K562 (cell line): Measurements from ENCODE around the gene MPI. TPM values are rescaled to one million over a fixed set of nuclear protein-coding genes. Genes with fewer than 3 reads are reported as not detected.

ENCODE experiments used
- ATAC-seq: fragments of 200-7000 bp; cut with Tn5 transposase; 3 replicates; pipeline ENCODE4 v1.9.1; 2020; ENCODE audit warnings: moderate library complexity
- BruUV-seq: library from RNA; stranded (reverse); fragments of 400-500 nt; replicated peaks from 2 replicates; lab custom pipeline; 2021; lab: Mats Ljungman, UMichigan
- CTCF ChIA-PET: fragments of 300-600 bp; formaldehyde crosslinking; extraction: SDS; loops from one replicate; lab custom pipeline; 2021; ENCODE audit warnings: low intra/inter-chr PET ratio; lab: Yijun Ruan, JAX
- POLR2A ChIA-PET: fragments of 300-600, 350-650 bp; sonication (Branson Sonifier 250); formaldehyde crosslinking; extraction: SDS; loops from one replicate; lab custom pipeline; 2021; ENCODE audit warnings: antibody characterized with exemption, inconsistent platforms; lab: Yijun Ruan, JAX
- DNase-seq, 4 experiments: peaks; one replicate each; pipeline versions ENCODE4 v3.0.0 to v3.0.0-alpha.2; 2011 to 2018; ENCODE audit warnings: low spot score in 3 of 4, mixed read lengths in 3 of 4; ENCODE audit errors: extremely low read depth in 1 of 4
- FAIRE-seq: peaks from 2 replicates; lab custom pipeline; 2011; peaks lifted over from hg19 to GRCh38; lab: Jason Lieb, UNC
- H2AFZ ChIP-seq: 2 replicates; pipeline ENCODE4 v1.6.0; 2011; ENCODE audit warnings: low read depth, low read length, control low read depth, inconsistent platforms
- H3K27ac ChIP-seq: fragments of 200-600 bp; 3 replicates; pipeline ENCODE4 v1.8.0; 2011; ENCODE audit warnings: low read depth, mild to moderate bottlenecking, control low read depth, inconsistent platforms, low read length, moderate library complexity, mixed read lengths; ENCODE audit errors: extremely low read depth
- H3K27me3 ChIP-seq, 2 experiments: fragments of 300-600 bp in 1 of 2; 2 replicates in 1 of 2; 3 replicates in 1 of 2; pipeline versions ENCODE4 v1.6.0 to v1.8.0; 2011; ENCODE audit warnings: inconsistent platforms in 2 of 2, low read length in 2 of 2, mild to moderate bottlenecking in 1 of 2, mixed read lengths in 1 of 2, moderate library complexity in 1 of 2; ENCODE audit not compliant: control insufficient read depth in 2 of 2, insufficient read depth in 2 of 2
- H3K36me3 ChIP-seq: fragments of 300-600 bp; 3 replicates; pipeline ENCODE4 v1.8.0; 2011; ENCODE audit warnings: mild to moderate bottlenecking, low read length, inconsistent platforms; ENCODE audit not compliant: control insufficient read depth, insufficient read depth
- H3K4me1 ChIP-seq, 2 experiments: fragments of 200-600 bp in 1 of 2; replicated peaks in 1 of 2; 2 replicates in 1 of 2; 3 replicates in 1 of 2; pipeline versions ENCODE4 v1.5.1 to v1.8.0; 2011; ENCODE audit warnings: inconsistent platforms in 2 of 2, low read length in 2 of 2, mild to moderate bottlenecking in 1 of 2, mixed read lengths in 1 of 2, moderate library complexity in 1 of 2; ENCODE audit not compliant: control insufficient read depth in 2 of 2, insufficient read depth in 2 of 2
- H3K4me2 ChIP-seq: 2 replicates; pipeline ENCODE4 v1.6.1; 2011; ENCODE audit warnings: low read length, control low read depth, inconsistent platforms, mixed read lengths; ENCODE audit not compliant: insufficient read depth
- H3K4me3 ChIP-seq: fragments of 200-600 bp; sonication (generic), shearing (Covaris generic); 2 replicates; pipeline ENCODE4 v1.5.1; 2016; ENCODE audit warnings: control low read depth, inconsistent platforms
- H3K79me2 ChIP-seq: fragments of 200-600 bp; 3 replicates; pipeline ENCODE4 v1.8.0; 2011; ENCODE audit warnings: low read length, inconsistent platforms; ENCODE audit not compliant: control insufficient read depth, insufficient read depth
- H3K9ac ChIP-seq, 2 experiments: 2 replicates each; pipeline versions ENCODE4 v1.6.0 to v1.6.1; 2011; ENCODE audit warnings: low read depth in 2 of 2, low read length in 2 of 2, control low read depth in 1 of 2, inconsistent platforms in 1 of 2, mild to moderate bottlenecking in 1 of 2, mixed read lengths in 1 of 2; ENCODE audit not compliant: insufficient read depth in 1 of 2
- H3K9me1 ChIP-seq: one replicate; pipeline ENCODE4 v1.6.0; 2011; ENCODE audit warnings: inconsistent platforms, mild to moderate bottlenecking, low read length, moderate library complexity; ENCODE audit not compliant: control insufficient read depth, insufficient read depth
- H3K9me3 ChIP-seq: replicated peaks from 2 replicates; pipeline ENCODE4 v1.5.1; 2011; ENCODE audit warnings: low read depth, low read length, inconsistent platforms; ENCODE audit not compliant: control insufficient read depth, insufficient read depth
- H4K20me1 ChIP-seq: replicated peaks from 2 replicates; pipeline ENCODE4 v1.6.1; 2011; ENCODE audit warnings: low read length, inconsistent platforms, mixed read lengths; ENCODE audit not compliant: control insufficient read depth, insufficient read depth
- CTBP1 ChIP-seq: fragments of 450-650 bp; IDR thresholded peaks from 2 replicates; pipeline ENCODE4 v1.6.1; 2016; ENCODE audit warnings: borderline replicate concordance
- ZBTB17 ChIP-seq: fragments of 450-650 bp; formaldehyde crosslinking; IDR thresholded peaks from 2 replicates; pipeline ENCODE4 v1.4.0; 2020; ENCODE audit warnings: mild to moderate bottlenecking
- WGBS: fragments of 100-300 bp; shearing (Covaris generic); methylation state at CpG from one replicate; pipeline ENCODE4 v1.1.6; 2016; ENCODE audit warnings: low coverage, mixed read lengths; ENCODE audit not compliant: insufficient coverage; ENCODE audit errors: missing lambda C conversion rate; 5-methylcytosine and 5-hydroxymethylcytosine counted together
- in situ Hi-C: fragments of 300-500 bp; cut with MboI; formaldehyde crosslinking; loops from 4 replicates; pipeline ENCODE4 v1.15.0; 2018; ENCODE audit warnings: inconsistent platforms, mixed read lengths
- intact Hi-C: fragments of 100-400 bp; cut with micrococcal nuclease; formaldehyde crosslinking; loops from 2 replicates; pipeline ENCODE4 v1.14.2; 2022
- polyA plus RNA-seq, 8 experiments: library from polyadenylated mRNA; depleted of rRNA in 4 of 8; stranded (reverse) in 5 of 8; unstranded in 3 of 8; fragments of >200 nt; fragmentation: Nextera tagmentation in 2 of 8; fragmentation: Illumina TruSeq in 1 of 8; extraction: Ambion mirVana in 2 of 8; extraction: Trizol in 1 of 8; gene quantifications; 2 replicates each; pipeline versions ENCODE4 v1.2.1 to v1.2.3, GENCODE V29; 2011 to 2014; ENCODE audit warnings: inconsistent platforms in 1 of 8, missing spikeins in 1 of 8
- total RNA-seq, 7 experiments: library from RNA; depleted of rRNA in 6 of 7; stranded (reverse); fragments of >200 nt in 6 of 7; fragmentation: Illumina TruSeq in 2 of 7; extraction: Trizol in 2 of 7; gene quantifications; 2 replicates each; pipeline versions ENCODE4 v1.2.1 to v1.2.3, GENCODE V29; 2011 to 2021; ENCODE audit warnings: low replicate concordance in 1 of 7
- TF ChIP-seq, protein P1 (sequence below), 3 experiments: fragments of 200-800 bp in 1 of 3; sonication (Bioruptor generic) in 1 of 3; sonication (generic) in 1 of 3; formaldehyde crosslinking in 1 of 3; IDR thresholded peaks; 2 replicates each; pipeline versions ENCODE4 v1.6.1 to v1.8.0; 2016 to 2022; ENCODE audit warnings: mild to moderate bottlenecking in 2 of 3, missing compliant biosample characterization in 2 of 3, missing genetic modification characterization in 2 of 3, missing genetic modification reagents in 1 of 3

MPI gene
- total and polyA plus RNA-seq, 9 of the 15 experiments (the other 6 are each of a cell fraction or from before 2014, with no cell fraction given): 30.7 to 105 (median 40.5) TPM

DNA sequence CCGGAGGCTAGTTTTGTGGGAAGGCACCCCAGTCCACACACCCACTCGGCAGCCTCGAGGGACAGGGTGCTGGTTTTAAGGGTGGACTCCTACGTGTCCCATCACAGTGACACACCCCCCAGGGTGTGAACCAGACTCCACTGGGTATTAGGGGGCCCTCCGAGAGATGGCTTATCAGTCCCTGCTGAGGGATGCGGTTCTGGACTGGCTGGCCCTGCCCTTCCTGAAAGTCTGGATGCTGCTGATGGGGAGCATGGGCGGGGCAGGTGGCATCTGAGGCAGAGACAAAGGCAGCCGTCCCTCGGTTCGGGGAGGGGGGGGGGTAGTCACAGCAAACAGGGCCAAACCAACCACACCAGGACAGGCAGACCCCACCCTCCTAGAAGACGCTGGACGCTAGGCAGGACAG is 45.9 kb upstream of the MPI start:
- Histone ChIP-seq H3K9ac (peak overlapping the region; percentile 82 to 94), H3K4me3 (no peak overlapping the region), H3K9me3 (no peaks in the 10 kb centered on the region), H3K4me1 (peaks cover 19 to 52% of the 10 kb centered on the region in 2 experiments; a peak in 4 of 5 replicates), H3K79me2 (peaks cover 14% of the 10 kb centered on the region; the same call in 2 of the 3 replicates), H4K20me1 (peaks cover 4% of the 10 kb centered on the region; the same call in 1 of the 2 replicates), H3K27ac (peak overlapping the region; percentile 65), H3K4me2 (peak overlapping the region; percentile 99), H3K9me1 (peaks cover 11% of the 10 kb centered on the region), H3K36me3 (peaks cover 56% of the 10 kb centered on the region; the same call in 2 of the 3 replicates), H2AFZ (peak overlapping the region; percentile 89; the same call in 1 of the 2 replicates), H3K27me3 (no peaks in the 10 kb centered on the region)
- 50% methylated on average over 8 of the region's 12 CpGs for WGBS
- no peak for ATAC-seq
- TF ChIP-seq, protein P1, sequence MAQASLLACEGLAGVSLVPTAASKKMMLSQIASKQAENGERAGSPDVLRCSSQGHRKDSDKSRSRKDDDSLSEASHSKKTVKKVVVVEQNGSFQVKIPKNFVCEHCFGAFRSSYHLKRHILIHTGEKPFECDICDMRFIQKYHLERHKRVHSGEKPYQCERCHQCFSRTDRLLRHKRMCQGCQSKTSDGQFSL (CRISPR knock-in tag; IDR thresholded peaks at IDR 0.05): peak; percentile 69; the same call in 1 of the 2 replicates
- TF ChIP-seq, protein P1 (tag; IDR thresholded peaks at IDR 0.05): no peak
- TF ChIP-seq ZBTB17 (CRISPR knock-in tag) (no peak), CTBP1 (peak; percentile 24; the same call in 1 of the 2 replicates)
- peak; percentile 39 to 78 (median 62) for DNase-seq
- no TSS peak for BruUV-seq
- ChIA-PET POLR2A (interaction anchor here (0.9 to 1.9 kb wide), 4 partner anchors 12 to 111 kb away, joined by 3 to 4 read pairs (median 4); no protein-coding TSS in a partner anchor), CTCF (interaction anchor here (1.7 kb wide), 1 partner anchor 58 kb away, joined by 4 read pairs; no protein-coding TSS in a partner anchor)
- peak; percentile 19 for FAIRE-seq
- in situ Hi-C loops (no loop called here), intact Hi-C loops (loop anchor here (5.0 kb wide), 3 partner anchors 48 to 143 kb away; partner anchors contain the start of gene MPI)
